HG03521 (cell line): ENCODE data around the gene SPATA19.

Source experiments
- ATAC-seq: cut with Tn5 transposase; IDR thresholded peaks from one replicate; pipeline ENCODE4 v1.9.1; 2021; ENCODE audit warnings: mild to moderate bottlenecking, moderate library complexity; ENCODE audit not compliant: unreplicated experiment

SPATA19 gene

DNA sequence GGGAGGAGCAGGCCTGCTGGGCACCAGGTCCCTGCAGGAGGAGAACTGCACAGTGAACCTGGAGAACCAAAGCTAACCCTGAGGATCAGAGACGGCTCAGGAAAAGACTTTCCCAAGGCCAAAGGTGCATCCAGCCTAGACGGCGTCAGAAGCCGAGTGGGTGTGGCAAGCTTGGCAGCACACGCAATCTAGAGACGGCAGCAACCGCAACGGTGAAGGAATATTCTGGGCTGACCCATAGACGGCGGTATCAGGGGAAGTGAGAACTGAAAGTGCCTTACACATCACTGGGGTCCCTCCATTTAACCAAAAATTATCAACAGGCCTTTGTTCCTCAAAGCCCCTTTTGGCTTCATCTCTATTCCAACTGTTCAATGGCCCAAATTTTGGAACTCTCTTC lies 26.2 kb downstream of the SPATA19 start:
- no peak for ATAC-seq

DNA sequence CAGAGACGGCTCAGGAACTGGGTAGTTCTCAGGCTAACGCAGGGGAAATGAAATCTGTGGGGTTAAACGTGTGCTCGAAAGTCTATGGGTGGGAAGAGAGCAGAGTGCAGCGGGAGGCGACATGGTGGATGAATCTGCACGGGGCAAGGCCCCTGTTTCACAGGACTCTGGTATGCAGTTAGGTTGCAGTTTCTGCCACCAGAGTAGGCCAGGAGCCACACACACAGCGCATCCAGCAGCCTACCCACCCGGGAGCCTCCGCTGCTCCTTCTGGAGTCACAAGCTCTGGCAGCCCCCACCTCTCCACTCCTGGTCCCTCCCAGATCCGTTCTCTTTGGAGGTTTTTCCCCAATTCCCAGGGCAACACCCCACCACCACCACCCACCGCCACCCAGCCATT lies 27.0 kb downstream of the SPATA19 start:
- ATAC-seq: no peak

DNA sequence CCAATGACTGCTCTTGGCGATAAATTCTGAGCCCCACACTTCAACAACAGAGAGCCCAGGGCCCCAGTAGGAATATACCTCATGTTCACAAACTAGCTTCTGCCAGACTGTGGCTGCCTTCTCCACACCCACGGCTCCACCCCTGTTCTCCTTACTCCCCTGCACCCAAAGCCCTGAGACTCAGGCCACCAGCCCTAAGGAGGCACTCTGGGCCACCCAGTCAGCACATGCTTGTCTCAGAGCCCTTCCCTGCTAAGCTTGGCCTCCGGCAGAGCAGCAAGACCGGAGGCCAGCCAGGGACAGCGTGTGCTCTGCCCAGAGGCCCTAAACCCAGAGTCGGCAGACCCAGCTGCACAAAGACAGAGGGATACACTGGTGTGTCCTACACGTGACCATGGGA lies 27.9 kb downstream of the SPATA19 start:
- ATAC-seq: no peak

DNA sequence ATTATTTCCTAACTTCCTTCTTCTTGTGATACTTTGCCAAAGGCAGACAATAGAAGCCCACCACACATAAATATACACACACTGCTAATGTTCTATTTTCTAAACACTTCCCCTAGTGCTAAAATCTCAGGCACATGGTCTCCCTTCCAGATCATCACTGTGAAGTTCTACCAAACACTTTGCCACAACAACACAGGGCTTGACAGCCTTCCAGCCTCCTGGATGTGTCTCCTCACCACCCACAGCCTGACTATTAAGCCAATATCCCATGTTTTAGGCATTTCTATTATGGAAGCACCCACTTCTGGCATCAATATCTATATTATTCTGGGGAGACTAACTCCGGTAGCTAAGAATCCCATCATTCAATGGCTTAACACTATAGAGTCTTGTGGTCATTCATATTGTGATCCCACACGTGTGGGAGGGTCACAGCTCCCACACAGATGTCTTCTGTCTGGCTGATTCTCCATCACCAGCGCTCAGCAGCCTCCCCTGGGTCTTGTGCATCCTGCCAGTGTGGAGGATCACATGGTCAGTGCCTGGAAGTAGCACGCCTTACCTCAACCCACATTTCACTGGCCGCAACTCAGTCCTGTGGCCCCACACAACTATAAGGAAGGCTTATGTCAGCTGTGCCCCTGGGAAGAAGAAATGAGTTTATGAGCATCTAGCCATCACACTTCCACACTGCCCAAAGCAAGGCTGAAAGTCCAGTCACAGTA lies 29.0 kb downstream of the SPATA19 start:
- ATAC-seq: no peak

DNA sequence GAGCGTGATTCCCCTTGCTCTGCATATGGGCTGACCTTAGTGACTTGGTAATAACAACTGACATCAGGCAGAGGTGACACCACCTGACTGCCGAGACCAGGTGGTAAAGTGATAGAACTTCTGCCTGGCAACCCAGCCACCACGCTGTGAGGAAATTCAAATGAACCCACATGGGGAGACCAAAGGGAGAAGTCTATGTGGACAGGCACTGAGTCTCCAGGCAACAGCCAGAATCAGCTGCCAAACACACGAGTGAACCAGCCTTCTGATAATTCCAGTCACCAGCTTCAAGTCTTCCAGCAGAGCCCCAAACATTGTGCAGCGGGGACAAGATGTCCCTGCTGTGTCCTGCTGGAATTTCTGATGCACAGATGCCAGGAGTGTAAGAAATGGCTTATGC lies 29.7 kb downstream of the SPATA19 start:
- ATAC-seq: no peak

DNA sequence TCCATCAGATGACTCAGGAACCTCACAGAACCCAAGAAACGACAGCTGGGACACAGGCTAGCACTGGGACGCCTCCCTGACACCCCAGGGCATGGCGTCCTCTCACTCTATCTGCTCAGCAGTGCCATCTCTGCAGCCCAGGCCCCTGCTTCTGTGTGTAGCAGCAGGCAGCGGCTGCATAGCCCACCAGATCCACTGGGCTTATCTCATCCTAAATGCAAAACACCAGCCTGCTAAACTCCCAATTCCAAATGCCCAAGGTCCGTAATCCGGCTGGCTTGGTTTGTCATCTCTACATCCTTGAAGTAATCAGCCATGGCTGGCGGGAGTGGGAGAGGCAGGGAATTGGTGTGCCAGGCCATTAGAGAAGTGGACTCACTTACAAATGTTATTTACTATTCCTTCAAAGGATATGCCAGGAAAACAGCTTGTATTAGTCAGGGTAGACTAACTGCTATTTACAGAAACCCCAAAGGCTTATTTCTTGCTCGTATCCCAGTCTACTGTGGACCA lies 30.7 kb downstream of the SPATA19 start:
- ATAC-seq: no peak

DNA sequence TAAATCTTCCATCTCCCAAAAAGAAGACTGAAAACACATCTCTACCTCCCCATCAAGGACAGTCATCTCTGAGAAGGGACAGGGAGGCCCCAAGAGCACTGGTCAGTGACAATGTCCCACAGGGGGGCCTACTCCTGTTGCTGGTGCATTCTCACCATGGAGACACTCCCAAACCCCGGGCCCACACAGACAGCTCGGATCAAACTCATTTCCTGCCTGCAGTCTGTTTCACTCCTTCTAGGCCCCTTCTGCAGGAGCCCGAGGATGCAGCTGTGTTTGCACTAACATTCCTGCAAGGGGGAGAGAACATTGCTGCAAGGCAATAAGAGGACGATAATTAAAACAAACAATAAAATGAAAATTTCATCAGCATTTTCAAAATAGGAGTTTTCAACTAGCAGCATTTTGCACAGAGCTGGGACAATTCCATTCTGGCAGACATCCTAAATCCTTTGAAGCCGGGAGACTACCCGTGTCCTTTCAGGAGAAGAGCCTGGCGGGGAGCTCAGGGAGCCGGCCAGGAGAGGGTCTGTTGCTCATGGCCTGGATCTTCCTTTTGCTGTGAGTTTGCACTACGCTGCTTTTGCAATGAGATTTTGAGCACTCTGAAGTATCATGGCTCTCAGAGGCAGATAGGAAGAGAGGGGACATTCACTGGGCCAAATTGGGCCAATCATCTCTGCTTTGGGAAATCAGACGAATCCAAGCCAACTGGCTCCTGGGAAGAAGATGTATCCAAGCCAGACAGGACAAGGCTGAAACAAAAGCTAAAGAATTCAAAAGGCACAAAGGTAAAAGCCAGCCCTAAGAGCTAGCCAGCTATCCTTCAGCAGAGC lies 33.2 kb downstream of the SPATA19 start:
- ATAC-seq: no peak

DNA sequence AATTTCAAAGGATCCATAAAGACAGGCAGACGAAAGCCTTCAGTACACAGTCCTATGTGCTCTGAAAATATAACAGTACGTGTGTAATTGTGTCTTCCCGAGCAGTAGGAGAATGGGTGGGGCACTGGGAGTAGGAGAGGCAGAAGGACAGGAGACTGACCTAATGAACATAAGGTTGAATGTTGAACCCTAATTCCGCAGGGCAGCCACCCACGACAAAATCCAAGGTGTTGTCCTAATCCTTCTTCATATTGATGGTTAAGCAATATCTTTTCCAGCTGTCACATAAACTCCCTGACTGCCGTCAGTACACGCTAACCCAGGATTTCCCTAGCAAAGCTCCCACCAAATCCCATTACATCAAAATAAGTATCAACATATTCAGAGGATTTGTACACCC lies 34.5 kb downstream of the SPATA19 start:
- no peak for ATAC-seq

DNA sequence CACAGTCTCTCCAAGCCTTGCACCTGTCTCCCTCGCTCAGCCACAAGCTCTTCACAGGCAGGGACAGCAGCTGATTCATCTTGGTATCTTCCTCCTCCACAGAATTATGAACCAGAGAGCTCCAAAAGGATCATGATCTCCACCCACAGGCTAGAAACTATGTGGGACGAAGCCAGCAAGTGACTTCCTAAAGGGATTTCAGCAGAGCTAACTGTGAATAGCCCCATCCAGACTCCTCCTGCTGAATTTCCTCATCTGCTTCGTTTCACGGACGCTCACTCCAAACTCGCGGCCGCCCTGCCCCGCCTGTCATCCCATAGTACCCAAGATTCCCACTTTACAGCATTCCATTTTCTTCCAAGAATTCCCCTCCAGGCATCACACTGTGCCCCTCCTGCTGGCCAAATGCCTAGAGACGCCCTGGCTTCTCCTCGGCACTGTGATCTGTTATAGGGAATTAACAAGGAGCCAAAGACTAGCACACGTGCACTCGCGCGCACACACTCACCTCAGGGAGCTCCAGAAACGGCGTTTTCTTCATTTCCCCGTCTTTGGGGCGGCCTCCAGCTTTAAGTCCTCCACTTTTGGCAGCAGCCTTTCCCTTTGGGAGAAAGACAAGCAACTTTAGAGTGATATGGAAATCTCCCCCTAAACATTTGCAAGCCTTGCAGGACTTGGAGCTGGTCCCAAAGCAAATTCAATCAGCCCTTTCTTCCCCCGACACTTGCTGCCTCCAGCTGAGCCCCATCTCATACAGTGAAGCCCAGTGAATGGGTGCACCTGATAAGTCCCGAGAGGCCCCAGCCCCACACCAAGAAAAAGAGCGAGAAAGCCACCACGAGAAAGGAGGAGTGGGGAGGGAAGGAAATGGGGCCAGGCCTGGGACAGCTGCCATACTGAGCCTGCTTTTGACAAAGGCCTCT lies 35.5 kb downstream of the SPATA19 start:
- no peak for ATAC-seq

DNA sequence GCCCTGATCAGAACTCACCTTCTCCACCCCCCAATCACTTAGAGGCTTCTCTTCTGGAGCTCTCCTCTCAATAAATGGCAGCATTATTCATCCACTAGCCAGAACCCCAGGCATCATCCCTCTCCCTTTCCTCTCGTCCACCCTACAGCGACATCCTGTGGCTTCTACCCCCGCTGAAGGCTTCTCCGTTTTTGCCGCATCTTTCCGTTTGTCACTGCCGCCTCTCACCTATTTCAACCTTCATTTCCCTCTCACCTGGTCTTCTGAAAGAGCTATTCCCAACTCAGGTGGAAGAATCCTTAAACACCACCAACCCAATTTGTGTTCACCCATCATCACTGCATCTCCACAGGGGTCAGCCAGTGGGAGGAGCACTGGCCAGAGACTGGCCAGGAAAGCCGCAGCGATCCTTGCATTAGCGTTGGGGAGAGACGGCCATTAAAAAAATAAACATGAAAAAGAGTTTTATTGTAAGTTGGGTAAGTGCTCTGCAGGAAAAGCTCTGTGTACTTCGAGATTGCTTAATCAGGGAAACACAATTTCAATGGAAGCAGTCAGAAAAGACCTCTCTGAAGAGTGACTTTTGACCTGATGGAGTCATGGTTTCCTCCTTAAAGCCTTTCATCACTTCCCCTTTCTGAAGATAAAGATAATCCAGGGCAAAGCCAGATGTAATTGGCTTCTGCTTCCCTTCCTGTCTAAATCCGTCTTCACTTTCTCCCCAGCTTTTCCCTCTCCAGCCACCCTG lies 36.7 kb downstream of the SPATA19 start:
- ATAC-seq: no peak

DNA sequence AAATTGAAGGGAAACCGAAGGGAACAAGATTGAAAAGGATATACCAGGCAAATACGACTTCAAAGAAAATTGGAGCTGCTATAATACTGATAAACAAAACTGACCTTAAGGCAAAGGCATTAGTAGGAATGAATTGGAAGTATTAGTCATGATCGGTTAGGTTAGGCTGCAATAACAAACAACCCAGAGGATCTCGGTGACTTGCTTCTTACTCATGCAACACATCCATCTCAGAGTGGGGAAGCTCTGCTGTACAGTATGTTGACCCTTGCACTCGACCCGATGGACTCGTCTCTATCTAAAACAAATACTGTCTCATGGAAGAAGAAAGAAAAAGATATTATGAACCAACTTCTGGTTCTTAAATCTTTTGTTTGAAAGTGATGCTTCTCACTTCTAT lies 42.3 kb downstream of the SPATA19 start:
- no peak for ATAC-seq

DNA sequence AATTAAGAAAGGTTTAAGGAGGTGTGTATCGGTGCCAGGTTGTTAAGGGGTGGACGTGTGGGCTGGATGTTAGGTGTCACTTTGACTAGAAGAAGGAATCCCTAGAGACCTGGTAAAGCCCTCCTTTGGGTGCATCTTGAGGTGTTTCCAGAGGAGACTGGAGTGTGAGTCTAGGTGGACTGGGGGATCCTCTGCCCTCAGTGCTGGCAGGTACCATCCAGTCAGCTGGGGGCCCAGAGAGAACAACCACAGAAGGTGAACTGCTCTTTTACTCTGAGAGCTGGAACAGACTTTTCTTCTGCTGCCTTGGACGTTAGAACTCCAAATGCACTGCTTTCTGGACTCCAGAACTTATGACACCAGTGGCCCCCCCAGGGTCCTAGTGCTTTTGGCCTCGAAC lies 44.0 kb downstream of the SPATA19 start:
- no peak for ATAC-seq

DNA sequence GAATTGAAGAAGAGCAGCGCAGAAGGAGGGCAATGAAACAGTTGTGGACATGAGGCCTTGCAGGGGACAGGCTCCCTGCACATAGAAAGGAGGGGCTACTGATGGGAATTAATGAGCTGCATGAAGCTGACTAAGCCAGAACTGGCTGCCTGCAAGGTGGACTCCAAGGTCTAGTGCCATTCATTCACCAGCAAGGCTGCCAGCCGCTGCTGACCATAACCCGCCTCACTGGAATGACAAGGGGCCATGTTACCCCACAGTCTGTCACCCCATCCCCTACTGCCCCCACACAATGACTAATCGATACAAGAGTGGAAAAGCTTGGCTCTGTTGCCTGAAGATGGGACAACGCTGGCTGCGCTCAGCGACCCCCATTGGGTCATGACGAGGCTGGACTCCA lies 44.6 kb downstream of the SPATA19 start:
- no peak for ATAC-seq

DNA sequence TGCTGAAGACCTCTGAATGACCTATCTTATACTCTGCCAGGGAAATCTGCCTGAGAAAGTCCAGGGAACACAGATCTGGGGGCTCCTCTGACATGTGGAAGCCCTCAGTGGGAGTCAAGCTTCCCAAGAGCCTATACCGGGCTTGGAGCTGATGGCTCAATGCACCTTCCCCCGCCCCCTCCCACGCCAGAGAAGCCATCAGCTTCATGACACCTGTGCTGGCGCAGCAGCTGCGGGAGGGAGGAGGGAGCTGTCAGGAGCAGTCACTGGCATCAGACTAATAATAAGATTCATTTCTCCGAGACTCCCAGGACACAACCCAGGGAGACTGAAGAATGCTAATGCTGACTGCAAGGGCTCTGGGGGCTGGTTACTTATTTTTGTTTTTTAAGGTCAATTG lies 47.8 kb downstream of the SPATA19 start:
- no peak for ATAC-seq

DNA sequence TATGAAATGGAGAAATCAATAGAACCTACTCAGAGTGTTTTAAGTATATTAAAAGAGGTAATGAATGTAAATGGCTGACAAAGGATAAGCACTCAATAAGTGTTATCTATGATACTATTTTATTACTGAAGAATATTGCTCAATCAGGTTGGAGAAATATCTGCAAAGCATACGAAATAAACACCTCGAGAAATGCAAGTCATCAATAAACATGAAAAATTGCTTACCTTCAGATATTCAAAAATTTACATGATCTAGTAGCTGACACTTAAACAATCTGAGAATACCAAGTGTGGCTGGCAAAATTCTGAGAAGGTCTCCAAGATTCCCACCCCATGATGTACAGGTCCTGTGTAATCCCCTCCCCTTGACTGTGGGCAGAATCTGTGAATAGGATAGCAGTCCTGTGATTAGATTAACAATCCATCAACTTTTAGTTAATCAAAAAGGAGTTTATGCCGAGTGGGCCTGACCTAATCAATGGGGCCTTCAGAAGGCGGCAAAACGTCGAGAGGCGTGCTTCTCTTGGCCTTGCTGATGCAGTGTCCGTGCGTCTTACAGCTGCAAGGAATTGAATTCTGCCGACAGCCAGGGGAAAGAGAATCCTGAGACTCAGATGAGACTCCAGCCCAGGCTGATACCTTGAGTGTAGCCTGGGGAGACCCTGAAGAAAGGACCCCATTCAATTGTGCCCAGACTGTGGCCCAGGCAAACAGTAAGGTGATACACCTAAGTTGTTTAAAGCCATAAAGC lies 49.1 kb downstream of the SPATA19 start:
- ATAC-seq: no peak

DNA sequence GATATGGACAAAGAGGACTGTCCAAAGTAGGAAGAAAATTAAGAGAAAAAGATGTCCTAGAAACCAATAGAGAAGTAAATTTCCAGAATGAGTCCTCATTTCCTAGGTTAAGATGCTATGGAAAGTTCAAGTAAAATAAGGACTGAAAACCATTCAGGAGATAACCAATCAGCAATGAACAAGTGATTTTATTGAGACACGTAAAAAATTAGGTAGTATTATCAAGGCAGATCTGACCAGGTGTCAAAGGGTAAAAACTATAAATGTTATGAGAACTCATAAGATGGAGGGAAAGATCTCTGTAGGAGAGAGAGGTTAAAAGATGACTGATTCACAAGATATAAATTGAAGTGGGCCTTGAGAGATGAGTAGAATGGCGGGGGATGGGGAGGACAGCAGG lies 50.2 kb downstream of the SPATA19 start:
- no peak for ATAC-seq

DNA sequence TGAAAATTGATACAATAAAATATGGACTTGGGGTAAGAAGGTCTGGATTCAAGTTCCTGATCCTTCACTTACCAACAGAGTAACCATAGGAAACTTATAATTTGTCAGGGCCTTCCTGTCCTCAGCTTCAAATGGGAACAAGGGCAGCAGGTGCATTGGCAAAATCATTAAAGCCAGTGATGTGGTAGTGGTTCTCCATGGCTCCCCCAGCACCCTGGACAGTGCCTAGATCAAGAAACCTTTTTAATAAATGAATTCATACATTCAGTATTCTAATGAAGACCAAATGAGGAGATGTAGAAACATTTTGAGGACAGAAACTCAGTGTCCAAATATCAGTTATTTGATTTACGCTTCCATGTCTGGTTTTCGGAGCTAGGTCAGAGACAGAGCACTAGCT lies 51.1 kb downstream of the SPATA19 start:
- ATAC-seq: no peak

DNA sequence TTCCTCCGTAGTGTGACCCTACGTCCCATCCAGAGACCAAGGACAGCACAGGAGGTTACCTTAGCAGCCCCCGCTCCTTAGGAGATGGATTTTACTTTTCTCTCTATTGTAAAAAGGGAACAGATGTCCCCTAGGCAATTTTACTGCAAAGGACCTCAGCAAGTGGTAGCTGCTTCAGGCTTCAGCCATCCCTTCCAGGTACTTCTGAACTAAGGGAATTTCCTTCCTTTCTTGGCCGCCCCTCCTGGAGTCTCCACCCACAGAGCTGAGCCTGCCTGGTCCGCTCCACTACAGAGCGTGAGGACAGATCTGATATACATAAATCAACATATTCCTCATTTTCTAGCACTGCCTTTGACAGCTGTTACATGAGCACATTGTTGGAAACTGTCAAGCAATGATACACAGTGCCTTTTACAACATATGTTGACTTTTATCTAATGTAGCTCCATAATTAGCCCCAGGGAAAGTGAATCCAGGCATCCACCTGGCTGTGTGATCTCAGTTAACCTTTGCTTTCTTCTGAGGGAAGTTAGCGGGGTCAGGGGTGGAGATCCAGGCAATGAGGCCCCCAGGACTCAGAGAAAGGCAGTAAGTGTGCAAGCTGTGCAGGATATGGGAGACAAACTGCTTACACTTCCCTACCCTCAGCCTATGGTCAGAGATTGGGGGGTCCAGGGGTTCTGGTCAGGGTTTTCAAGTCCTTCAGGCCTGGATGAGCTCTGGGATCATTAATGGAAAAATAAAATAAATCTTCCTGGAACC lies 51.9 kb downstream of the SPATA19 start:
- ATAC-seq: no peak

DNA sequence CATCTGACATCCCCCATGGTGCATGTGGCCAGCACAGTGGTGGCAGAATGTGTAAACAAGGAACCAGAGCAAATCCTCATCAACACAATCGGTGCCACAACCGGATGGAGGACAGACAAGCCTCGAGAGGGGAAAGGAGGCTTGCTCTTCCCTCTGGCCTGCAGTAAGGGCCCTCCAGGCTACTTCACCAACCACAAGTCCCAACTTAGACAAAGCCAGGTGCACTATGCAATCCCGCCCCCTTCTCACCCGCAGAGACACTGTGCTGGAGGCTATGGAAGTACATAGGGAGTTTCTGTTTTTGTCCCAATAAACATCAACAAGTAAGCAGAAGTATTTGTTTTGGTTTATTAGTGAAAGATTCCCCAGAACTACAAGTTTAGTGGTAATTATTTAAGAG lies 54.3 kb downstream of the SPATA19 start:
- no peak for ATAC-seq
